ENCODE data around the gene EEF1AKMT4. TPM values are rescaled to one million over a fixed set of nuclear protein-coding genes. Genes with fewer than 3 reads are reported as not detected.

EEF1AKMT4 gene
- total RNA-seq, 1 experiment from 2014 or later = 11.7 TPM

DNA sequence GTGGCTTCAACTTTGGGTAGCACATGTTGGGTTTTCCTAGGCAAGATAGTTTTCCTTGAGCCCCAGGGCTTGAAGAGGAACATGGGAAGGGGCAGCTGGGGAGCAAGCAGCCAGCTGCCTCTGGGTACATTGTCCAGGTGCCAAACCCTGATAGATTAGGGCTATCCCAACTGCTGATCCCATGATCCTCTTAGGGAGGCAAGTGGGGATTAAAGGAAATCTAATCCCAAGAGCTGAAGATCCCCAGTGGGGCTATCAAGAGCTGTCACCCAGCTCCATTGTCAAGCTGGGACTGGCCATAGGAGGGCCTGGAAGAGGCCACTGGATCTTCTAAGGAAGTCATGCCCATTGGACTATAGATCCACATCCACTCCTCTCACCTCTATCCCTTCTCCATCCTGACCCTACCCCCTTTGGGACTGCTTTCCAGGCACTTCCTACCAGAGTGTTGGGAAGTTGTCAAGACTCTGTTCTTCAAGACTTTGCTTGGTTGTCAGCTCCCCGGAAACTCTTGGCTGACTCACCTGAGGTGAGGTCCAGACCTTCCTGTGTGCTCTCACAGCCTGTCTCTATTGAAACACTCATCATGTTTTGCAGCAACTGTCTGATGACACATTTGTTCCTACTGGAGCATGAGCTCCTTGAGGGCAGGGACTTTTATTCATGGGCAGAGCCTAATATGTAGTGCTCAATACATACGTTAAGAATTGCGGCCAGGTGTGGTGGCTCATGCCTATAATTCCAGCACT is 6.0 kb downstream of the EEF1AKMT4 start:
- BruUV-seq (replicated peaks) = no TSS peak
- no peak overlapping the region for H3K4me3 ChIP-seq
- no peaks in the 10 kb centered on the region for H3K9me3 ChIP-seq (ENCODE audit: insufficient read depth, low read depth)
- TF ChIP-seq EZH2 (IDR thresholded peaks at IDR 0.05; ENCODE audit: low read depth) = no peak
- TF ChIP-seq, protein P1, sequence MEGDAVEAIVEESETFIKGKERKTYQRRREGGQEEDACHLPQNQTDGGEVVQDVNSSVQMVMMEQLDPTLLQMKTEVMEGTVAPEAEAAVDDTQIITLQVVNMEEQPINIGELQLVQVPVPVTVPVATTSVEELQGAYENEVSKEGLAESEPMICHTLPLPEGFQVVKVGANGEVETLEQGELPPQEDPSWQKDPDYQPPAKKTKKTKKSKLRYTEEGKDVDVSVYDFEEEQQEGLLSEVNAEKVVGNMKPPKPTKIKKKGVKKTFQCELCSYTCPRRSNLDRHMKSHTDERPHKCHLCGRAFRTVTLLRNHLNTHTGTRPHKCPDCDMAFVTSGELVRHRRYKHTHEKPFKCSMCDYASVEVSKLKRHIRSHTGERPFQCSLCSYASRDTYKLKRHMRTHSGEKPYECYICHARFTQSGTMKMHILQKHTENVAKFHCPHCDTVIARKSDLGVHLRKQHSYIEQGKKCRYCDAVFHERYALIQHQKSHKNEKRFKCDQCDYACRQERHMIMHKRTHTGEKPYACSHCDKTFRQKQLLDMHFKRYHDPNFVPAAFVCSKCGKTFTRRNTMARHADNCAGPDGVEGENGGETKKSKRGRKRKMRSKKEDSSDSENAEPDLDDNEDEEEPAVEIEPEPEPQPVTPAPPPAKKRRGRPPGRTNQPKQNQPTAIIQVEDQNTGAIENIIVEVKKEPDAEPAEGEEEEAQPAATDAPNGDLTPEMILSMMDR (conservative IDR thresholded peaks at IDR 0.05) = no peak
- H4K20me1 ChIP-seq (ENCODE audit: insufficient read depth) = no peaks in the 10 kb centered on the region
- peaks cover 31% of the 10 kb centered on the region for H3K79me2 ChIP-seq (ENCODE audit: low read depth)
- ChIA-PET CTCF (no interaction called here), POLR2A (ENCODE audit: unreplicated experiment) (no interaction called here)
- no peaks in the 10 kb centered on the region for H3K9me2 ChIP-seq (ENCODE audit: insufficient read depth)
- intact Hi-C loops (cut with micrococcal nuclease; ENCODE audit: unreplicated experiment) = no loop called here
- H3K36me3 ChIP-seq (ENCODE audit: low read depth) = no peaks in the 10 kb centered on the region
- H3K4me1 ChIP-seq (replicated peaks; ENCODE audit: insufficient read depth) = peaks cover 9% of the 10 kb centered on the region; the same call in 1 of the 2 replicates
- H2AFZ ChIP-seq = no peak overlapping the region
- peak in 1 of 2 experiments; percentile 50 for DNase-seq
- H3K27ac ChIP-seq = peak overlapping the region; percentile 58
- H3K27me3 ChIP-seq (ENCODE audit: insufficient read depth, low read depth) = no peaks in the 10 kb centered on the region
- no peak overlapping the region for H3K4me2 ChIP-seq
- peaks cover 31% of the 10 kb centered on the region; the same call in 1 of the 2 replicates for H3F3A ChIP-seq (ENCODE audit: insufficient read depth, low read depth)

DNA sequence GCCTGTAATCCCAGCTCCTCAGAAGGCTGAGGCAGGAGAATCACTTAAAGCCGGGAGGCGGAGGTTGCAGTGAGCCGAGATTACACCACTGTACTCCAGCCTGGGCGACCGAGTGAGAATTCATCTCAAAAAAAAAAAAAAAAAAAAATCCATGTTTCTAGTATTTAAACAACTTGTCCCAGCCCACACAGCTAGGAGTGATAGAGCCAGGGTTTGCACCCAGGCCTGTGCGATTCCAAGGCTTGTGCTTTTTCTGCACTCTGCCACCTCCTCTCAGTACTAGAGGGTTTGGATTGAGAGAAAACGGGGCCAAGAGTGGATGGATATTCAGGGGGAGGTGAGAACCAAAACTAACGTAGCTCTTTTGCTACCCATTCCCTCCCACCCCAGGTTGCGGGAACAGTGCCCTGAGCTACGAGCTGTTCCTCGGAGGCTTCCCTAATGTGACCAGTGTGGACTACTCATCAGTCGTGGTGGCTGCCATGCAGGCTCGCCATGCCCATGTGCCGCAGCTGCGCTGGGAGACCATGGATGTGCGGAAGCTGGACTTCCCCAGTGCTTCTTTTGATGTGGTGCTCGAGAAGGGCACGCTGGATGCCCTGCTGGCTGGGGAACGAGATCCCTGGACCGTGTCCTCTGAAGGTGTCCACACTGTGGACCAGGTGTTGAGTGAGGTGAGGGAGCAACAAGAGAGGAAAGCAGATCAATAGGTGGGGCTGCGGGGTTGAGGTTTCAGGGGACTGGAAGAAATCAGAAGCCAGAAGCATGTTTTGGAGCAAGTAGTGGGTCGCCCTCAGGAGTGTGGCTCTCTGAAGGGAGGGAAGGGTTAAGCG is 7.8 kb downstream of the EEF1AKMT4 start:
- Histone ChIP-seq H3K27me3 (ENCODE audit: insufficient read depth, low read depth) (no peaks in the 10 kb centered on the region), H3K4me2 (no peak overlapping the region), H3F3A (ENCODE audit: insufficient read depth, low read depth) (peaks cover 37% of the 10 kb centered on the region; the same call in 1 of the 2 replicates), H3K36me3 (ENCODE audit: low read depth) (no peaks in the 10 kb centered on the region), H3K4me1 (replicated peaks; ENCODE audit: insufficient read depth) (0 out of 2 replicates have a peak, but pooled peaks cover 9% of the 10 kb centered on the region), H3K4me3 (no peak overlapping the region), H3K27ac (no peak overlapping the region), H3K9me2 (ENCODE audit: insufficient read depth) (no peaks in the 10 kb centered on the region), H4K20me1 (ENCODE audit: insufficient read depth) (no peaks in the 10 kb centered on the region), H3K79me2 (ENCODE audit: low read depth) (peaks cover 19% of the 10 kb centered on the region), H3K9me3 (ENCODE audit: insufficient read depth, low read depth) (no peaks in the 10 kb centered on the region), H2AFZ (no peak overlapping the region)
- no peak for TF ChIP-seq EZH2 (IDR thresholded peaks at IDR 0.05; ENCODE audit: low read depth)
- TF ChIP-seq, protein P1 (conservative IDR thresholded peaks at IDR 0.05) = no peak
- intact Hi-C loops (cut with micrococcal nuclease; ENCODE audit: unreplicated experiment) = no loop called here
- BruUV-seq (replicated peaks) = no TSS peak
- DNase-seq = no peak
- ChIA-PET POLR2A (ENCODE audit: unreplicated experiment) (interaction anchor here (0.7 kb wide), 2 partner anchors 43 to 1539 kb away, joined by 3 to 7 read pairs; no protein-coding TSS in a partner anchor), CTCF (interaction anchor here (0.6 kb wide), 1 partner anchor 109 kb away, joined by 4 read pairs; no protein-coding TSS in a partner anchor)

DNA sequence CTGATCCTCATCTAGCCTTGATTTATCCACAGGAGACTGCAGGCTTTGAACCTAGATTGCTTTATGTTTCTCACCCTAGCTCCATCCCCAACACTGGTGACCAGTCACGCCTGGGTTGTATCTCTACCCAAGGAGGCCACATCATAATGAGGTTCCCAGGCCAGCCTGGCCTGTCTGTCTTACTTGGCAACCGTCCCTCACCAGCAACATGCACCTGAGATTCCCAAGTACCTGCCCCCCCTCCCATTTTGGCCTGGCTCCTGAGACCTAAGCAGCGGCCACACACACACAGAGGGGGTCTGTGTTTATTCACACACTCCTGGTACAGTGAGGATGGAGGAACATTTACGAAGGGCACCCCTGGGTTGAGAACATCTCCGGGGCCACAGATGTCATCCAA is 9.5 kb downstream of the EEF1AKMT4 start:
- POLR2A ChIA-PET (ENCODE audit: unreplicated experiment) = no interaction called here
- H2AFZ ChIP-seq = no peak overlapping the region
- no peak for DNase-seq
- no peak overlapping the region for H3K27ac ChIP-seq
- H4K20me1 ChIP-seq (ENCODE audit: insufficient read depth) = no peaks in the 10 kb centered on the region
- no TSS peak for BruUV-seq (replicated peaks)
- no peaks in the 10 kb centered on the region for H3K27me3 ChIP-seq (ENCODE audit: insufficient read depth, low read depth)
- intact Hi-C loops (cut with micrococcal nuclease; ENCODE audit: unreplicated experiment) = no loop called here
- H3K36me3 ChIP-seq (ENCODE audit: low read depth) = no peaks in the 10 kb centered on the region
- H3K9me2 ChIP-seq (ENCODE audit: insufficient read depth) = no peaks in the 10 kb centered on the region
- no peak overlapping the region for H3K4me3 ChIP-seq
- H3K4me1 ChIP-seq (replicated peaks; ENCODE audit: insufficient read depth) = peaks cover 15% of the 10 kb centered on the region; the same call in 1 of the 2 replicates
- TF ChIP-seq, protein P1 (conservative IDR thresholded peaks at IDR 0.05) = no peak
- TF ChIP-seq EZH2 (IDR thresholded peaks at IDR 0.05; ENCODE audit: low read depth) = no peak
- no peaks in the 10 kb centered on the region for H3K9me3 ChIP-seq (ENCODE audit: insufficient read depth, low read depth)
- peaks cover 10% of the 10 kb centered on the region; the same call in 1 of the 2 replicates for H3K79me2 ChIP-seq (ENCODE audit: low read depth)
- no peak overlapping the region for H3K4me2 ChIP-seq
- H3F3A ChIP-seq (ENCODE audit: insufficient read depth, low read depth) = peaks cover 40% of the 10 kb centered on the region; the same call in 1 of the 2 replicates
- CTCF ChIA-PET = no interaction called here

Data from PC-9 (cell line).